Left forelimb (tissue), 1 donor: Measurements from ENCODE around the gene MVB12B.
"Not testable (repeated sequence)": the region's sequence is repeated elsewhere in the genome, so short reads cannot be mapped to it uniquely, and the experiment has no call there.

ENCODE experiments used
- DNase-seq: peaks from one replicate; pipeline ENCODE4 v3.0.0-alpha.2; 2018; ENCODE audit warnings: low spot score

Gene MVB12B

GRCh38 chr9:126472198-126472947, 145.7 kb downstream of the MVB12B start:
- DNase-seq = no peak

- no peak for DNase-seq
Measured at GRCh38 chr9:126472948-126473298, 146.3 kb downstream of the MVB12B start.

GRCh38 chr9:126474206-126474765, 147.7 kb downstream of the MVB12B start:
- DNase-seq = no peak

DNA sequence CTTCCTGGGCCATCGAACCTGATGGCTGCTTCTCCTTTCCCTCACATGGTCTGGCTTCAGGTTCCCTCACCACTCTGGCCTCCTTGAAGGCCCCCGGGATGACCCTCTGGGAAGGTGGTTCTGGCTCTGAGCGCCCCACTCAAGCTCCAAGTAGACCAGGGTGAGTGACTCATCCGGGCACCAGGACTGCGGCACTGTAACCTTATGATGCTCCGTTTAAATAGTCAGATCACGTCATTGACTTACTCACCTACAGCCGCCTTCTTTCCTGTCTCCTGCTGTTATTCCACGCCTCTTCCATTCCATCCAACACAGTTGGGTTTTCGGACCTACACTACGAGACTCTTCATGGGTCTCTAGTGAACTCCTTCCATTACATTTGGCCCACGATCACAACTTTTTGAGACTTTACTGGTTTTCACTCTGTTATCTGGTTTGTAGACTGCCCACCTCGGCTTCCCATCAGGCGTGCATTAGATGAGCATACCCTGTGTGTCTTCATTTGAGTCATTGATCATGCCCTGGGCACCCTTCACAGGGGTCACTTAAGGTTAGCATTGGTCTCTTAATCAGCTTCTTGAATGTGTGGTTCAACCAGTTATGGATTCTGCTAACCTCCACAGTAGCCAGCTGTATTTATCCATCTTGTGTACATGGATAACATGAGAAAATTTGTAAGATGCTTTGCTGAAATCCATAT, 148.3 kb downstream of the MVB12B start:
- DNase-seq = no peak

- DNase-seq = no peak
Measured at GRCh38 chr9:126475933-126476555, 149.4 kb downstream of the MVB12B start.

DNA sequence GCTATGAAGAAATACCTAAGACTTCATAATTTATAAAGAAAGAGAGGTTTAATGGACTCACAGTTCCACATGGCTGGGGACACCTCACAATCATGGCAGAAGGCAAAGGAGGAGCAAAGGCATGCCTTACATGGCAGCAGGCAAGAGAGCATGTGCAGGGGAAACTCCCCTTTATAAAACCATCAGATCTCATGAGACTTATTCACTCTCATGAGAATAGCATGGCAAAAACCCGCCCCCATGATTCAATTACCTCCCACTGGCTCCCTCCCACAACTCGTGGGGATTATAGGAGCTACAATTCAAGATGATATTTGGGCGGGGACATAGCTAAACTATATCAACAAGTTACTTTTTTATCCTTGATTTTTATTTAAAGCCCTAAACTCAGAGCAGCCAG, 150.8 kb downstream of the MVB12B start:
- DNase-seq = not testable (repeated sequence)

DNA sequence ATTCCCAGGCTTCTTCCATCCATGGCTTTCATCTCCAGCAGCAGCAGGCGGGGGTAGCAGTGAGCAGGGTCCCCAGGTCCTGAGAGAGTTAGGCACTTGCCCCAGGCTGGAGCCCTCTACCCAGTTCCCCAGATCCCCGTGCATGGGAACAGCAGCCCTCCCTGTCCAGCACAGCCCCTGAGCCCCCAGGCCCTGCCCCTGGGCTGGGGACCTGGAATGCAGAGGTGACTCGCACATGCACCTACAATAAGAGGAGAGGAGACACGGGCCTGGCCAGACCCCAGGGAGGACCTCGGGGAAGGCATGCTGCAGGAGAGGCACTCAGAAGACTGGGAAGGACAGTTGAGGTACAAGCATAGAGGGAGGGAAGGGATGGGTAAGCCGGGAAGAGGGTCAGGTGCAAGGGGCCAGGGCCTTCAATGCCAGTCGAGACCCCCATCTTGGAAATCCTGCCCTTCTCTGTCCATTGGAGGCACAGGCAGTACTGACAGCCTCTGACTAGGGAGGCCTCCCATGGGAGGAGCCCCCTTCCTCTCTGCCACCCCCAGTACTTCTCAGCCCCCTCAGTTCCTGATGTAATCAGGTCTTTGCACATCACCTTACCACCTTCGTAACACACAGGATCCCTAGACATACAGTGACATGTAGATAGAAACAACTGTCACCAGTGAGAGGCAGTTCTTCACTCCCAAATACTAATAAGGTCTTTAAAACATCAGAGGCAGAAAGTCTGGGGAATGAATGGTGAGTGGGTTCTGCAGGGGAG, 151.8 kb downstream of the MVB12B start:
- DNase-seq = no peak

GRCh38 chr9:126479515-126479914, 152.9 kb downstream of the MVB12B start:
- DNase-seq = no peak

GRCh38 chr9:126480813-126481212, 154.2 kb downstream of the MVB12B start:
- DNase-seq = no peak

DNA sequence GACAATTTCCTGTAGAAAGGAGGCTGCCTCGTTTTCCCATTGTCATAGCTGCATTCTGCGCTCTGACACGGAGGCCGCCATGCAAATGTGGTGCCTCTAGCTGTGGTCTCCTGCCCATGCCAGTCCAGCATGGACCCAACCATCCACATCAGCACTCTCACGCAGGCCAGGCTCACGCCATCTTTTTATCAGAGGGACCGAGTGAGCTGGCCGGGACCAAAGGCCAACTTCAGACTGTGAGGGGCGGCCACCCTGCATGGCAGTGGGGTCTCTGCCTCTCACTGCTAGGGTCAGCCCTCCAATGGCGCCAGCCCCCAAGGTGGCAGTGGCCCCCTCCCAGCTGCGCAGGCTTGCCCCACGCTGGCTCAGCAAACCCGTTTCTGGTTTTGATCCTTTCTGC, 155.2 kb downstream of the MVB12B start:
- DNase-seq = no peak

- peak; percentile 84 for DNase-seq
Measured at GRCh38 chr9:126482361-126483044, 155.9 kb downstream of the MVB12B start.

DNA sequence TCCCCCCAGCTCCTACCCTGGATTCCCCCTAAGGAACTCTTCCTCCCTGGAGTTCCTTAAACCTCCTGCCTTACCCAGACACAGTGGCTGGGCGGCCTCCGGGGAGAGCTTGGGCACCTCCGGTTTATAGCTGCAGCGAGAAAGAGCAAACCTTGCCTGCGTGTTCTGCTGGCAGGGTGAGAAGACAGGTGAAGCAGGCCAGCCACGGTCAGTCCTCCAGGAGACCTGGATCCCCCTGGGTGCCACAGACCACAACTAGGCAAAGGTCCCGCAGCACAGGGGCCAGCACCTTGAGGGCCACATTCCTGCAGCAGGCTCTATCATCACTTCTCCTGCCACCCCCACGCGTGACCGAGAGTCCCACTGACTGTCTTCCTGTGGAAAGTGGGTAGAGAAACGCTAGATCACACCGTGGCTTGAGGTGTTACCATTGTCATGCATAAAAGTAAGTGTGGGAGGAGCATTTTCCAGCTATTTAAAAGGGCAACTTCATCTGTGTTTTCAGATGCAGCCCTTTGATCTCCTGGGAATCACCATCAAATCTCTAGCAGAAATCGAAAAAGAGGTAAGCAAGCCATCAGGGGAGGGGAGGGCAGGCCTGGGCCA, 156.9 kb downstream of the MVB12B start:
- DNase-seq = no peak

- DNase-seq = no peak
Measured at GRCh38 chr9:126485662-126486061, 159.0 kb downstream of the MVB12B start.

- no peak for DNase-seq
Measured at GRCh38 chr9:126486276-126486675, 159.6 kb downstream of the MVB12B start.

DNA sequence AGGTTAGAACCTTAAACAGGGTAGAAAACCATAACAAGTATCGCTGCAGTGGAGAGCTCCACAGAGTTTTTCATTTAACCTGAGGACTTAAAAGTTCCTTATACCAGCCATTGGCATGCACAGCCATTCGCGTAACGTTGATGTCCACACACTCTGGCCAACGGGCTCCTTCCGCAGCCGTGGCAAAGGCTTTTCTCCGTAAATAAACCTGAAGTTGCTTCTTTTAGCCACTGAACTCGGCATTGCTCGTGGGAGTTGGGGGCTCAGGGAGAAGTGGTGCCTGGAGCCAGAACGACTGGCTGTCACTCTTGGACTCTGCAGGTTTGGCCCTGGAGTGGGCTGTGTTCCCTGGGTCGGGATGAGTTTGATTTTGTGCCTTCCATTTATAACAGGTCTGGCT, 161.2 kb downstream of the MVB12B start:
- no peak for DNase-seq

DNA sequence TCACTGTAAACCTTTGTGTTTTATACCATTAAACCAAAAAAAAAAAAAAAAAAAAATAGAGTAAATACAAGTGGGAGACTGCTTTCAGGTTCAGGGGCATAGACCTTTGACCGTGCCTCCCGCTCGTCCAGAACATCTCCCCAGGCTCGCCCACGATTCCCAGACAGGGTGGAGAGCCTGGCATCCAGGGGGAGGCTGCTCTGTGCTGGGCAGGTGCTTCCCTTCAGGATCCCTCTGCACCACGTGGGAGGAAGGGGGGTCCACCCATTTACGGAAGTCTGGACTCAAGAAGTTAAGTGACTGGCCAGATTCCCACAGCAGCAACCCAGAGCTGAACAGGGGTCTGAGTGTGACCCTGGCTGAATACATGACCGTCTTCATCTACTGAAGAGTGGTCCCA, 161.7 kb downstream of the MVB12B start:
- DNase-seq = no peak

- no peak for DNase-seq
Measured at GRCh38 chr9:126488881-126489404, 162.3 kb downstream of the MVB12B start.

DNA sequence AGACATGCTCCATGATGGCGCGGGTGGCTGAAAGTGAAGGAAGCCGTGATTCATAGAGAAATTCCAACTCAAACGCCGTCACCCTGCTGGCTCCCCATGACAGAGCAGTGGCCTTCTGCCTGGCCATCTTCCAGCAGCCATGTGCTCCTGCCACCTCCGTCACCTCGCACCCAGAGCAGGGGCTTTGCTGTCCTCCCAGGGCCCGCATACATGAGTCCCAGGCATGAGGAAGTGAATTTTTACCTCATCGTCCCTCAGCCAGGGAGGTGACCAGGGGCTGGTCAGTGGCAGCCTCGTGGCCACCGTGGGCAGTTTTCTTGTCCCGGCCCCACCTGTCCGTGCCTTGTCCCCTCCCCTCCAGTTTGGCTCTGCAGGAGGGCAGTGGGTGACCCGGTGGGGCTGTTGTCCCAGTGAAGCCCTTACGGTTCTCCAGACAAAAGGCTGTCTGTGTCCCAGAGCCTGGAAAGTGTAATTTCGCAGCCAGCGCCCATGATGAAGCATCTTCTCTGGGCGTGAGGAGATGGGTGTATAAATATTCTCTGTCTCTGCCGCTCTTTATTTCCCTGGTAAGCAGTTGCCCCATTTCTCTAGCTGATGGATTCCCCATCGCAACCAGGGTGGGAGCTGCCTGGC, 163.1 kb downstream of the MVB12B start:
- DNase-seq = no peak

GRCh38 chr9:126490214-126490631, 163.6 kb downstream of the MVB12B start:
- no peak for DNase-seq

DNA sequence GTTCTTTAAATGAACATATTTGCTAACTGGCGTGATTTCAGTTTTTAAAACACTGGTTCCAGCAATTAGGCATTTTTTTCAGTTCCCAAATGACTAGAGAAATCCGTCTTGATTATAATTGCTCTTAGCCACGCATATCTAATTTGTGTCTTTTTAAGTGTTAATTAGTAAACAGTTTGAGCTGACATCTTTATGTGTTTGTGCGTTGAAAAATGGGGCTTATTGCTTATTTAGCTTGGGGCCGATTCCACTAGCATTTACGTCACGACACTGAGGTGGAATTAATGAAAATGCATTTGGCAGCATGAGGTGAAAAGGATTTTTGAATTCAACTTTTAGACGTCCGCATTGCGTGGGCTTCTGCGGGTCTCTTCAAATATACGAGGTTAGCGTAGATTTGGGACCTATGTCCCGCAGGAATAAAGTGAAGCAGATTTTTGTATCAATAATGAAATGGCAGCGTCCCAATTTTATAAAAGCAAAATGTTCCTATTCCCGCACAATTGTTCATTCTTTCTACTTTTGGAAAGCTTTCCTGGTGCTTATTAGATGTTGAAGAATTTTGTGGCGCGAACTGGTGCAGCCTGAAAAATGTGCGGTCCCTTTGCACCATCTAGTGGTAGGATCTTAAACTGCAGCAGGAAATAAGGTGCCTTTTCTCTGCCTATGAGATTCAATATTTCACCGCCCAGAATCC, 164.4 kb downstream of the MVB12B start:
- DNase-seq = no peak
